Lung (tissue), 12 donors: Measurements from ENCODE around the gene SCUBE3. TPM values are rescaled to one million over a fixed set of nuclear protein-coding genes. Genes with fewer than 3 reads are reported as not detected.

Source experiments
- ATAC-seq: fragments of 200-7000 bp; cut with Tn5 transposase; one replicate; pipeline ENCODE4 v1.9.1; 2020; ENCODE audit warnings: moderate number of reproducible peaks; ENCODE audit not compliant: insufficient read depth, low FRiP score
- DNase-seq, 3 donors: peaks; one replicate each; pipeline ENCODE4 v3.0.0-alpha.2; 2013 to 2017
- H3K27ac ChIP-seq, 2 donors: one replicate each; pipeline ENCODE4 v1.5.1; 2013; ENCODE audit warnings: mild to moderate bottlenecking in 2 of 2, moderate library complexity in 2 of 2, control low read depth in 1 of 2, inconsistent platforms in 1 of 2, low read depth in 1 of 2, low read length in 1 of 2
- H3K27me3 ChIP-seq, 3 donors: one replicate each; pipeline ENCODE4 v1.5.1; 2013; ENCODE audit warnings: low read length in 2 of 3; ENCODE audit not compliant: control insufficient read depth in 3 of 3, insufficient read depth in 3 of 3
- H3K36me3 ChIP-seq, 4 donors: one replicate each; pipeline ENCODE4 v1.5.1; 2013; ENCODE audit warnings: low read length in 4 of 4, mild to moderate bottlenecking in 1 of 4, moderate library complexity in 1 of 4; ENCODE audit not compliant: control insufficient read depth in 4 of 4, insufficient read depth in 4 of 4
- H3K4me1 ChIP-seq, 5 donors: one replicate each; pipeline ENCODE4 v1.5.1; 2013; ENCODE audit warnings: low read length in 5 of 5, mild to moderate bottlenecking in 2 of 5, moderate library complexity in 1 of 5; ENCODE audit not compliant: control insufficient read depth in 5 of 5, insufficient read depth in 5 of 5
- H3K4me3 ChIP-seq: one replicate; pipeline ENCODE4 v1.5.1; 2013; ENCODE audit warnings: mild to moderate bottlenecking, control low read depth, moderate library complexity
- H3K9ac ChIP-seq, 2 donors: one replicate each; pipeline ENCODE4 v1.5.1; 2013; ENCODE audit warnings: low read length in 2 of 2, control low read depth in 1 of 2; ENCODE audit not compliant: insufficient read depth in 1 of 2
- H3K9me3 ChIP-seq, 4 donors: one replicate each; pipeline ENCODE4 v1.5.1; 2013; ENCODE audit warnings: low read length in 3 of 4, mild to moderate bottlenecking in 1 of 4, moderate library complexity in 1 of 4; ENCODE audit not compliant: control insufficient read depth in 4 of 4, insufficient read depth in 3 of 4
- CTCF ChIP-seq: IDR thresholded peaks from 2 replicates; pipeline ENCODE4 v1.5.1; 2012; ENCODE audit warnings: mild to moderate bottlenecking; ENCODE audit errors: control extremely low read depth, extremely low read depth
- WGBS, 2 donors: extraction: QIAGEN DNeasy Blood & Tissue Kit; methylation state at CpG; one replicate each; pipeline ENCODE4 v1.1.7; 2013; 5-methylcytosine and 5-hydroxymethylcytosine counted together
- polyA plus RNA-seq, 2 donors: library from polyadenylated mRNA; stranded (reverse); fragments of 200-250 nt; gene quantifications; one replicate each; pipeline ENCODE4 v1.2.1, GENCODE V29; 2013
- total RNA-seq, 2 donors: library from RNA; depleted of rRNA in 1 of 2; stranded (reverse); fragments of >200 nt in 1 of 2; gene quantifications; one replicate each; pipeline ENCODE4 v1.2.1, GENCODE V29; 2014 to 2021
- donor health status: control.
- donor health status: control.
- donor health status: Bipolar disorder and iron deficiency.
- donor health status: healthy.
- donor health status: DM: yes; HTN: yes; CAD: no.

SCUBE3 gene
- total and polyA plus RNA-seq, 4 donors = 0.02 to 2.1 (median 0.92) TPM

- no peak for ATAC-seq
- DNase-seq = no peak
- Histone ChIP-seq H3K36me3 (no peaks in the 10 kb centered on the region), H3K4me1 (peaks cover 5 to 40% (median 11%) of the 10 kb centered on the region in 5 donors), H3K9ac (no peak overlapping the region), H3K9me3 (no peaks in the 10 kb centered on the region), H3K27ac (no peak overlapping the region), H3K4me3 (no peak overlapping the region), H3K27me3 (no peaks in the 10 kb centered on the region)
- no peak for TF ChIP-seq CTCF
- 93 to 95% methylated on average over 2 of the region's 2 CpGs for WGBS, 2 donors
Observed at GRCh38 chr6:35183935-35184334, 29.8 kb upstream of the SCUBE3 start.

GRCh38 chr6:35184580-35185301, 29.0 kb upstream of the SCUBE3 start:
- Histone ChIP-seq H3K9me3 (no peaks in the 10 kb centered on the region), H3K4me1 (peaks cover 5 to 32% (median 11%) of the 10 kb centered on the region in 5 donors), H3K9ac (no peak overlapping the region), H3K36me3 (no peaks in the 10 kb centered on the region), H3K27me3 (no peaks in the 10 kb centered on the region), H3K27ac (no peak overlapping the region), H3K4me3 (no peak overlapping the region)
- DNase-seq = no peak
- WGBS, 2 donors = 63 to 65% methylated on average over 9 of the region's 9 CpGs
- no peak for ATAC-seq
- no peak for TF ChIP-seq CTCF

GRCh38 chr6:35185302-35185681, 28.5 kb upstream of the SCUBE3 start:
- Histone ChIP-seq H3K4me1 (peaks cover 5 to 26% (median 11%) of the 10 kb centered on the region in 5 donors), H3K27me3 (no peaks in the 10 kb centered on the region), H3K9ac (no peak overlapping the region), H3K4me3 (no peak overlapping the region), H3K9me3 (no peaks in the 10 kb centered on the region), H3K36me3 (no peaks in the 10 kb centered on the region), H3K27ac (peak overlapping the region in 1 of 2 donors; percentile 64)
- peak; percentile 34 to 58 (median 34) for DNase-seq
- no peak for TF ChIP-seq CTCF
- 23 to 29% methylated on average over 6 of the region's 6 CpGs for WGBS, 2 donors
- peak; percentile 45 for ATAC-seq
